Measurements from ENCODE around the gene BTBD9.

Gene BTBD9

GRCh38 chr6:38146021-38146733 is 493.6 kb downstream of the BTBD9 start:
- peaks cover 13% of the 10 kb centered on the region for H3K79me2 ChIP-seq
- no peak overlapping the region for H3K9ac ChIP-seq
- H3K4me2 ChIP-seq (ENCODE audit: low read length), result no peak overlapping the region
- no peaks in the 10 kb centered on the region for H3K27me3 ChIP-seq (ENCODE audit: control insufficient read depth, insufficient read depth, low read length)
- no peaks in the 10 kb centered on the region for H3K9me3 ChIP-seq (ENCODE audit: control insufficient read depth, low read length)
- no peak overlapping the region for H2AFZ ChIP-seq
- H3K4me3 ChIP-seq (ENCODE audit: low read depth, low read length), result no peak overlapping the region
- peaks cover under 1% of the 10 kb centered on the region for H3K4me1 ChIP-seq
- H3K27ac ChIP-seq, result no peak overlapping the region
- H3K36me3 ChIP-seq (ENCODE audit: control insufficient read depth, insufficient read depth, low read length), result no peaks in the 10 kb centered on the region
- no peak for TF ChIP-seq CTCF (IDR thresholded peaks at IDR 0.05)

GRCh38 chr6:38144365-38144945 is 495.3 kb downstream of the BTBD9 start:
- peaks cover 3% of the 10 kb centered on the region for H3K4me1 ChIP-seq
- H3K9me3 ChIP-seq (ENCODE audit: control insufficient read depth, low read length), result no peaks in the 10 kb centered on the region
- no peak overlapping the region for H3K4me2 ChIP-seq (ENCODE audit: low read length)
- no peak overlapping the region for H2AFZ ChIP-seq
- no peak overlapping the region for H3K27ac ChIP-seq
- H3K36me3 ChIP-seq (ENCODE audit: control insufficient read depth, insufficient read depth, low read length), result no peaks in the 10 kb centered on the region
- TF ChIP-seq CTCF (IDR thresholded peaks at IDR 0.05), result no peak
- H3K4me3 ChIP-seq (ENCODE audit: low read depth, low read length), result no peak overlapping the region
- H3K9ac ChIP-seq, result no peak overlapping the region
- no peaks in the 10 kb centered on the region for H3K27me3 ChIP-seq (ENCODE audit: control insufficient read depth, insufficient read depth, low read length)
- peaks cover 15% of the 10 kb centered on the region for H3K79me2 ChIP-seq

GRCh38 chr6:38143191-38144150 is 496.3 kb downstream of the BTBD9 start:
- H3K9ac ChIP-seq, result no peak overlapping the region
- peaks cover 3% of the 10 kb centered on the region for H3K4me1 ChIP-seq
- no peaks in the 10 kb centered on the region for H3K9me3 ChIP-seq (ENCODE audit: control insufficient read depth, low read length)
- H3K79me2 ChIP-seq, result peaks cover 19% of the 10 kb centered on the region
- no peak overlapping the region for H3K4me2 ChIP-seq (ENCODE audit: low read length)
- no peak overlapping the region for H3K27ac ChIP-seq
- H3K4me3 ChIP-seq (ENCODE audit: low read depth, low read length), result no peak overlapping the region
- no peak overlapping the region for H2AFZ ChIP-seq
- TF ChIP-seq CTCF (IDR thresholded peaks at IDR 0.05), result no peak
- H3K27me3 ChIP-seq (ENCODE audit: control insufficient read depth, insufficient read depth, low read length), result no peaks in the 10 kb centered on the region
- H3K36me3 ChIP-seq (ENCODE audit: control insufficient read depth, insufficient read depth, low read length), result no peaks in the 10 kb centered on the region

- TF ChIP-seq CTCF (IDR thresholded peaks at IDR 0.05), result no peak
- Histone ChIP-seq H3K27ac (no peak overlapping the region), H3K9ac (no peak overlapping the region), H3K36me3 (ENCODE audit: control insufficient read depth, insufficient read depth, low read length) (no peaks in the 10 kb centered on the region), H3K4me1 (peaks cover 3% of the 10 kb centered on the region), H3K4me3 (ENCODE audit: low read depth, low read length) (no peak overlapping the region), H3K27me3 (ENCODE audit: control insufficient read depth, insufficient read depth, low read length) (no peaks in the 10 kb centered on the region), H3K9me3 (ENCODE audit: control insufficient read depth, low read length) (no peaks in the 10 kb centered on the region), H3K4me2 (ENCODE audit: low read length) (no peak overlapping the region), H2AFZ (no peak overlapping the region), H3K79me2 (peaks cover 26% of the 10 kb centered on the region)
These were observed 497.4 kb downstream of the BTBD9 start for GRCh38 chr6:38142178-38142902.

Measured in parathyroid adenoma (tissue), 2 donors.